CD4-positive, alpha-beta T cell (primary cell): ENCODE data around the gene LAMA4. TPM values are rescaled to one million over a fixed set of nuclear protein-coding genes. Genes with fewer than 3 reads are reported as not detected.

Experiments used
- ATAC-seq: fragments of 200-7000 bp; cut with Tn5 transposase; one replicate; pipeline ENCODE4 v1.10.0; 2022; ENCODE audit warnings: mild to moderate bottlenecking; ENCODE audit not compliant: poor library complexity
- CTCF ChIA-PET: fragments of 350-600 bp; sonication (Branson Sonifier 250); formaldehyde crosslinking; loops from one replicate; lab custom pipeline; 2021; ENCODE audit warnings: antibody characterized with exemption, inconsistent platforms; lab: Charles Lee
- POLR2A ChIA-PET: fragments of 350-600 bp; sonication (Branson Sonifier 250); formaldehyde crosslinking; loops from one replicate; lab custom pipeline; 2021; ENCODE audit warnings: antibody characterized with exemption, inconsistent platforms; lab: Charles Lee
- DNase-seq, 14 experiments: peaks; one replicate each; pipeline ENCODE4 v3.0.0-alpha.2; 2013 to 2020; ENCODE audit warnings: mixed read lengths in 2 of 14
- H3K27ac ChIP-seq, 2 donors: one replicate each; pipeline versions ENCODE4 v1.5.1 to v1.7.0; 2013; ENCODE audit warnings: low read length in 2 of 2, low read depth in 1 of 2, mild to moderate bottlenecking in 1 of 2
- H3K27me3 ChIP-seq, 2 experiments: 1 replicate in 1 of 2; 2 replicates in 1 of 2; pipeline versions ENCODE4 v1.6.1 to v1.7.0; 2013; ENCODE audit warnings: low read length in 2 of 2, control low read depth in 1 of 2, mild to moderate bottlenecking in 1 of 2, moderate library complexity in 1 of 2; ENCODE audit not compliant: insufficient read depth in 2 of 2, control insufficient read depth in 1 of 2
- H3K36me3 ChIP-seq: one replicate; pipeline ENCODE4 v1.6.1; 2013; ENCODE audit warnings: low read length, control low read depth; ENCODE audit not compliant: insufficient read depth
- H3K4me1 ChIP-seq: one replicate; pipeline ENCODE4 v1.6.1; 2013; ENCODE audit warnings: low read length, control low read depth; ENCODE audit not compliant: insufficient read depth
- H3K4me3 ChIP-seq: one replicate; pipeline ENCODE4 v1.5.1; 2013; ENCODE audit warnings: mild to moderate bottlenecking, low read length, moderate library complexity
- H3K9me3 ChIP-seq, 2 experiments: 1 replicate in 1 of 2; 2 replicates in 1 of 2; pipeline versions ENCODE4 v1.6.1 to v1.7.0; 2013; ENCODE audit warnings: low read length in 2 of 2, mild to moderate bottlenecking in 2 of 2, control low read depth in 1 of 2, moderate library complexity in 1 of 2; ENCODE audit not compliant: control insufficient read depth in 1 of 2, insufficient read depth in 1 of 2
- H3K27ac Mint-ChIP-seq: one replicate; pipeline ENCODE4 v1.8.0; 2020; ENCODE audit warnings: mixed read lengths
- H3K27me3 Mint-ChIP-seq: one replicate; pipeline ENCODE4 v1.8.0; 2021; ENCODE audit warnings: mixed read lengths
- H3K36me3 Mint-ChIP-seq: one replicate; pipeline ENCODE4 v1.8.0; 2021; ENCODE audit warnings: low read depth, mixed read lengths
- H3K4me1 Mint-ChIP-seq: one replicate; pipeline ENCODE4 v1.8.0; 2021; ENCODE audit warnings: low read depth, mixed read lengths
- H3K4me3 Mint-ChIP-seq: one replicate; pipeline ENCODE4 v1.8.0; 2020; ENCODE audit warnings: mild to moderate bottlenecking, mixed read lengths
- H3K9me3 Mint-ChIP-seq: one replicate; pipeline ENCODE4 v1.8.0; 2020; ENCODE audit warnings: mixed read lengths
- intact Hi-C, 2 experiments: fragments of 100-400 bp; cut with DNase I in 1 of 2; cut with micrococcal nuclease in 1 of 2; formaldehyde crosslinking; loops; one replicate each; pipeline versions ENCODE4 v1.15.1 to v1.9.0; 2023 to 2025; cut with DNase I, micrococcal nuclease
- total RNA-seq, 174 experiments: library from RNA in 2 of 174; stranded (reverse) in 2 of 174; gene quantifications; one replicate each; pipeline ENCODE4 v1.2.3 and lab custom pipeline; 2021 to 2026
- TF ChIP-seq, protein P1 (sequence below): fragments of 200-600 bp; IDR thresholded peaks from one replicate; pipeline ENCODE4 v1.8.0; 2022; ENCODE audit warnings: antibody characterized with exemption, mild to moderate bottlenecking

Gene LAMA4
- total RNA-seq, 2 experiments from 2014 or later = not detected

DNA sequence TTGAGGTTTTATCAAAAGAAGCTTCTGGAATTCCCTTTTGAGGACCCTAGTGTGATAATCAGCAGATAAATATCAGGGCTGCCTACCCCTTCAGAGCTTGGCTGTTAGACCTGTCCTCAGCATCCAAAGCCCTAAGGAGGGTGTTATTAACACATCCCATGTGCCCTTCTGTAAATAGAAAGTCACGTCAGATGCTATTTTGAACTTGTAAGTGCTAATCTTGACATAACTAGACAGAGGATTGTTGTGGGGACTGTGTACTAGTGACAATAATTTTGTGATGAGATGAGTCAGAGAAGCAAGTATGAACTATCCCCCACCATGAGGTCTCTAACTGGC is 4.9 kb upstream of the LAMA4 start:
- Histone ChIP-seq H3K36me3 (no peaks in the 10 kb centered on the region), H3K4me1 (peaks cover 3% of the 10 kb centered on the region), H3K27me3 (peaks cover 6 to 16% of the 10 kb centered on the region in 2 experiments), H3K9me3 (peaks cover 0 to 2% of the 10 kb centered on the region in 2 experiments), H3K27ac (no peak overlapping the region), H3K4me3 (no peak overlapping the region)
- peaks cover 4% of the 10 kb centered on the region for H3K4me1 Mint-ChIP-seq
- CTCF ChIA-PET = no interaction called here
- no peak for DNase-seq
- no peaks in the 10 kb centered on the region for H3K9me3 Mint-ChIP-seq
- no peaks in the 10 kb centered on the region for H3K36me3 Mint-ChIP-seq
- no peak for ATAC-seq
- TF ChIP-seq, protein P1, sequence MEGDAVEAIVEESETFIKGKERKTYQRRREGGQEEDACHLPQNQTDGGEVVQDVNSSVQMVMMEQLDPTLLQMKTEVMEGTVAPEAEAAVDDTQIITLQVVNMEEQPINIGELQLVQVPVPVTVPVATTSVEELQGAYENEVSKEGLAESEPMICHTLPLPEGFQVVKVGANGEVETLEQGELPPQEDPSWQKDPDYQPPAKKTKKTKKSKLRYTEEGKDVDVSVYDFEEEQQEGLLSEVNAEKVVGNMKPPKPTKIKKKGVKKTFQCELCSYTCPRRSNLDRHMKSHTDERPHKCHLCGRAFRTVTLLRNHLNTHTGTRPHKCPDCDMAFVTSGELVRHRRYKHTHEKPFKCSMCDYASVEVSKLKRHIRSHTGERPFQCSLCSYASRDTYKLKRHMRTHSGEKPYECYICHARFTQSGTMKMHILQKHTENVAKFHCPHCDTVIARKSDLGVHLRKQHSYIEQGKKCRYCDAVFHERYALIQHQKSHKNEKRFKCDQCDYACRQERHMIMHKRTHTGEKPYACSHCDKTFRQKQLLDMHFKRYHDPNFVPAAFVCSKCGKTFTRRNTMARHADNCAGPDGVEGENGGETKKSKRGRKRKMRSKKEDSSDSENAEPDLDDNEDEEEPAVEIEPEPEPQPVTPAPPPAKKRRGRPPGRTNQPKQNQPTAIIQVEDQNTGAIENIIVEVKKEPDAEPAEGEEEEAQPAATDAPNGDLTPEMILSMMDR = no peak
- POLR2A ChIA-PET = no interaction called here
- peaks cover 20% of the 10 kb centered on the region for H3K27me3 Mint-ChIP-seq
- H3K4me3 Mint-ChIP-seq = no peak overlapping the region
- H3K27ac Mint-ChIP-seq = no peak overlapping the region
- intact Hi-C loops = no loop called here

DNA sequence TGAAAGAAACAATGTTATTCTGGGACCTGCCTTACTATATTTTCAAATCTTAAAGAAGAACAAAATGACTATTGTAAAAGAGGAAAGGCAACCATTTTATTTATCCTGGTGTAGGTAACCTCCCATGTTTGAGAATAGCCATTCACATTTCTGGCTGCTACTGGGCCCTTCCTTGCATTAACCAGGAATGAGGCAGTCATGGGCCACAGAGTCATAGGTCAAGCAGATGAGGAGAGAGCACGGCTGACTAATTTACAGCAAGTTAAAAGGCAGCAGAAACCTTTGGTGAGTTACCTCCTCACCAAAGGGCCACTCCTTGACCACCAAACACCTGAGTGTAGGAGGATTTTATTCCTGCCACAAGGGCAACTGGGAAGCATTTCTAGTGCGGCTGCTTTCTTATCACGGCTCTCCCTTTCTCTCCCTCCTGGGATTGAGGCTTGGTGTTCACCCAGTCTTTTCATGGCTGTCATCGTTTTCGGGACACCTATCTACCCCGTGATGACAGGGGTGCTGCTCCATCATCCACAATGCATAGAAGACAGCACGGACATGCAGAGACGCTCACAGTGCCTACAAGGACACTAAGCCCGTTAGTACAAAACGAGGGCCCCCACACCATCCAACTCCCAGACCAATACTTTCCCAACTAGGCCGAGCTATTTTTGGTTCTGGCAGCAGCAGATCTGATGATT is 4.4 kb upstream of the LAMA4 start:
- Histone ChIP-seq H3K9me3 (peaks cover 0 to 5% of the 10 kb centered on the region in 2 experiments), H3K4me3 (no peak overlapping the region), H3K4me1 (peaks cover 8% of the 10 kb centered on the region), H3K36me3 (no peaks in the 10 kb centered on the region), H3K27ac (no peak overlapping the region), H3K27me3 (peaks cover 11 to 21% of the 10 kb centered on the region in 2 experiments)
- ATAC-seq = no peak
- intact Hi-C loops = no loop called here
- Mint-ChIP-seq H3K9me3 (no peaks in the 10 kb centered on the region), H3K4me3 (no peak overlapping the region), H3K36me3 (no peaks in the 10 kb centered on the region), H3K27me3 (peaks cover 25% of the 10 kb centered on the region), H3K4me1 (peaks cover 9% of the 10 kb centered on the region), H3K27ac (no peak overlapping the region)
- DNase-seq = no peak
- TF ChIP-seq, protein P1 = no peak
- ChIA-PET POLR2A (no interaction called here), CTCF (no interaction called here)

DNA sequence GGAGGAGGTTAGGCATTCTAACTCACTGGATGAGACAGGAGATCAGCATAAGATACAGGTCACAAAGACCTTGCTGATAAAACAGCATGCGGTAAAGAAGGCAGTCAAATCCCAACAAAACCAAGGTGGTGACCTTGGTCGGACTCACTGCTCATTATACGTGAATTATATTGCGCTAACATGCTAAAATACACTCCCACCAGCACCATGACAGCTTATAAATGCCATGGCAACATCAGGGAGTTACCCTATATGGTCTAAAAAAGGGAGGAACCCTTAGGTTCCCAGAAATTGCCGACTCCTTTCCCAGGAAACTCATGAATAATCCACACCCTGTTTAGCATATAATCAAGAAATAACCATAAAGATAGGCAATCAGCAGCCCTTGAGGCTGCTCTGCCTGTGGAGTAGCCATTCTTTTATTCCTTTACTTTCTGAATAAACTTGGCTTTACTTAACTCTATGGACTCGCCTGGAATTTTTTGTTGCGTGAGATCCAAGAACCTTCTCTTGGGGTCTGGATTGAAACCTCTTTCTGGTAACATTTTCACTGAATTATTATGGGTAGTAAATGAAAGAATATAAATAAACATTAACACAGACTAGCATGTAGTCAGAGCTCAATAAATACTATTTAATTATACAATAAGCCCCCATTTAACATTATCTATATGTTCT is 3.0 kb upstream of the LAMA4 start:
- no peak overlapping the region for H3K27ac Mint-ChIP-seq
- no peaks in the 10 kb centered on the region for H3K9me3 Mint-ChIP-seq
- Histone ChIP-seq H3K4me3 (no peak overlapping the region), H3K4me1 (peaks cover 13% of the 10 kb centered on the region), H3K36me3 (no peaks in the 10 kb centered on the region), H3K9me3 (peaks cover 0 to 5% of the 10 kb centered on the region in 2 experiments), H3K27ac (no peak overlapping the region), H3K27me3 (peaks cover 16 to 36% of the 10 kb centered on the region in 2 experiments)
- H3K4me1 Mint-ChIP-seq = peaks cover 17% of the 10 kb centered on the region
- DNase-seq (no peak), ATAC-seq (no peak)
- TF ChIP-seq, protein P1 = no peak
- intact Hi-C loops = no loop called here
- H3K36me3 Mint-ChIP-seq = no peaks in the 10 kb centered on the region
- peaks cover 35% of the 10 kb centered on the region for H3K27me3 Mint-ChIP-seq
- CTCF ChIA-PET = no interaction called here
- POLR2A ChIA-PET = no interaction called here
- no peak overlapping the region for H3K4me3 Mint-ChIP-seq
